MM.1S (cell line): Measurements from ENCODE around the gene GFRA1.

Experiments
- DNase-seq: peaks from one replicate; pipeline ENCODE4 v3.0.0-alpha.2; 2015
- H2AFZ ChIP-seq: fragments of 300-600 bp; sonication (generic); 2 replicates; pipeline ENCODE4 v1.6.0; 2016; ENCODE audit warnings: antibody characterized with exemption, low read length
- H3F3A ChIP-seq: fragments of 300-600 bp; sonication (generic); 2 replicates; pipeline ENCODE4 v1.6.1; 2016; ENCODE audit warnings: mild to moderate bottlenecking, antibody characterized with exemption, low read length, moderate library complexity, mixed read lengths; ENCODE audit not compliant: insufficient read depth
- H3K27ac ChIP-seq: fragments of 300-600 bp; sonication (generic); 2 replicates; pipeline ENCODE4 v1.5.1; 2016; ENCODE audit warnings: mild to moderate bottlenecking, low read length
- H3K27me3 ChIP-seq: fragments of 300-600 bp; sonication (generic); replicated peaks from 2 replicates; pipeline ENCODE4 v1.6.0; 2016; ENCODE audit warnings: low read length; ENCODE audit not compliant: insufficient read depth
- H3K36me3 ChIP-seq: fragments of 300-600 bp; sonication (generic); replicated peaks from 2 replicates; pipeline ENCODE4 v1.6.1; 2016; ENCODE audit warnings: mild to moderate bottlenecking, low read length, mixed read lengths; ENCODE audit not compliant: insufficient read depth
- H3K4me1 ChIP-seq: fragments of 300-600 bp; sonication (generic); 2 replicates; pipeline ENCODE4 v1.6.1; 2016; ENCODE audit warnings: low read length, mixed read lengths
- H3K4me2 ChIP-seq: fragments of 300-600 bp; sonication (generic); 2 replicates; pipeline ENCODE4 v1.6.0; 2016; ENCODE audit warnings: low read depth, low read length
- H3K4me3 ChIP-seq: fragments of 300-600 bp; sonication (generic); 2 replicates; pipeline ENCODE4 v1.5.1; 2016; ENCODE audit warnings: low read length, mixed read lengths
- H3K79me2 ChIP-seq: fragments of 300-600 bp; sonication (generic); 2 replicates; pipeline ENCODE4 v1.6.1; 2016; ENCODE audit warnings: mixed run types, low read length, mixed read lengths
- H3K9ac ChIP-seq: fragments of 300-600 bp; sonication (generic); 2 replicates; pipeline ENCODE4 v1.6.1; 2016; ENCODE audit warnings: low read length, mixed read lengths
- H3K9me2 ChIP-seq: fragments of 300-600 bp; sonication (generic); replicated peaks from 2 replicates; pipeline ENCODE4 v1.6.1; 2016; ENCODE audit warnings: mild to moderate bottlenecking, low read length, mixed read lengths; ENCODE audit not compliant: insufficient read depth
- H3K9me3 ChIP-seq: fragments of 300-600 bp; sonication (generic); replicated peaks from 2 replicates; pipeline ENCODE4 v1.6.1; 2016; ENCODE audit warnings: mild to moderate bottlenecking, low read length, mixed read lengths; ENCODE audit not compliant: insufficient read depth
- H4K20me1 ChIP-seq: fragments of 300-600 bp; sonication (generic); 2 replicates; pipeline ENCODE4 v1.6.1; 2016; ENCODE audit warnings: mild to moderate bottlenecking, low read length, moderate library complexity, mixed read lengths; ENCODE audit not compliant: insufficient read depth
- CTCF ChIP-seq: fragments of 300-600 bp; sonication (generic); IDR thresholded peaks from 2 replicates; pipeline ENCODE4 v1.5.1; 2016; ENCODE audit warnings: antibody characterized with exemption, low read length, mixed read lengths
- EZH2 ChIP-seq: fragments of 300-600 bp; sonication (generic); optimal IDR thresholded peaks from 2 replicates; pipeline ENCODE3; 2017; ENCODE audit warnings: low read depth, mild to moderate bottlenecking, antibody characterized with exemption, low read length, mixed read lengths
- EZH2phosphoT487 ChIP-seq: fragments of 300-600 bp; sonication (generic); IDR thresholded peaks from 2 replicates; pipeline ENCODE4 v1.6.1; 2018; ENCODE audit warnings: antibody characterized with exemption, low read length

The GFRA1 gene

GRCh38 chr10:116150606-116151005 is 122.4 kb downstream of the GFRA1 start:
- H3K9ac ChIP-seq: no peak overlapping the region
- H4K20me1 ChIP-seq: no peaks in the 10 kb centered on the region
- H3K27ac ChIP-seq: no peak overlapping the region
- no peak overlapping the region for H2AFZ ChIP-seq
- no peaks in the 10 kb centered on the region for H3K27me3 ChIP-seq
- no peaks in the 10 kb centered on the region for H3K9me3 ChIP-seq
- H3K79me2 ChIP-seq: no peaks in the 10 kb centered on the region
- DNase-seq: no peak
- no peak overlapping the region for H3K4me2 ChIP-seq
- H3F3A ChIP-seq: no peaks in the 10 kb centered on the region
- no peak overlapping the region for H3K4me3 ChIP-seq
- no peak for TF ChIP-seq EZH2
- TF ChIP-seq EZH2phosphoT487: no peak
- TF ChIP-seq CTCF: no peak
- H3K36me3 ChIP-seq: no peaks in the 10 kb centered on the region
- no peaks in the 10 kb centered on the region for H3K9me2 ChIP-seq
- H3K4me1 ChIP-seq: no peaks in the 10 kb centered on the region

GRCh38 chr10:116147147-116147905 is 125.7 kb downstream of the GFRA1 start:
- H3K9ac ChIP-seq: no peak overlapping the region
- H3F3A ChIP-seq: no peaks in the 10 kb centered on the region
- H3K4me1 ChIP-seq: no peaks in the 10 kb centered on the region
- H3K9me3 ChIP-seq: no peaks in the 10 kb centered on the region
- no peak overlapping the region for H3K4me2 ChIP-seq
- H3K4me3 ChIP-seq: no peak overlapping the region
- H3K27ac ChIP-seq: no peak overlapping the region
- no peaks in the 10 kb centered on the region for H3K36me3 ChIP-seq
- peak; percentile 12 for DNase-seq
- no peaks in the 10 kb centered on the region for H3K27me3 ChIP-seq
- H3K9me2 ChIP-seq: no peaks in the 10 kb centered on the region
- H2AFZ ChIP-seq: no peak overlapping the region
- H4K20me1 ChIP-seq: no peaks in the 10 kb centered on the region
- H3K79me2 ChIP-seq: no peaks in the 10 kb centered on the region
- TF ChIP-seq CTCF (no peak), EZH2 (no peak), EZH2phosphoT487 (no peak)

- no peak overlapping the region for H2AFZ ChIP-seq
- H3K4me3 ChIP-seq: no peak overlapping the region
- H3F3A ChIP-seq: no peaks in the 10 kb centered on the region
- no peaks in the 10 kb centered on the region for H3K36me3 ChIP-seq
- no peak for TF ChIP-seq EZH2phosphoT487
- no peak for TF ChIP-seq EZH2
- TF ChIP-seq CTCF: no peak
- DNase-seq: no peak
- H3K9ac ChIP-seq: no peak overlapping the region
- H3K4me2 ChIP-seq: no peak overlapping the region
- H3K27ac ChIP-seq: no peak overlapping the region
- no peaks in the 10 kb centered on the region for H4K20me1 ChIP-seq
- H3K4me1 ChIP-seq: no peaks in the 10 kb centered on the region
- no peaks in the 10 kb centered on the region for H3K79me2 ChIP-seq
- no peaks in the 10 kb centered on the region for H3K27me3 ChIP-seq
- H3K9me3 ChIP-seq: no peaks in the 10 kb centered on the region
- H3K9me2 ChIP-seq: no peaks in the 10 kb centered on the region
Observed at GRCh38 chr10:116146372-116147140, 126.5 kb downstream of the GFRA1 start.
